H1 (cell line): Measurements from ENCODE around the gene SPTBN4. TPM values are rescaled to one million over a fixed set of nuclear protein-coding genes. Genes with fewer than 3 reads are reported as not detected.

Source experiments
- EGR1 ChIP-seq: IDR thresholded peaks from 2 replicates; pipeline ENCODE4 v1.6.1; 2011; ENCODE audit warnings: low read depth, low read length, borderline replicate concordance
- MAX ChIP-seq: IDR thresholded peaks from 2 replicates; pipeline ENCODE4 v1.6.1; 2012; ENCODE audit warnings: inconsistent platforms
- SIRT6 ChIP-seq: IDR thresholded peaks from one replicate; pipeline ENCODE4 v1.7.1; 2012; ENCODE audit warnings: low read length, inconsistent platforms
- TCF12 ChIP-seq: IDR thresholded peaks from 2 replicates; pipeline ENCODE4 v1.6.1; 2011; ENCODE audit warnings: low read depth, mild to moderate bottlenecking, low read length
- polyA plus RNA-seq, 7 experiments: library from polyadenylated mRNA; depleted of rRNA in 3 of 7; stranded (reverse) in 5 of 7; unstranded in 2 of 7; fragments of >200 nt in 5 of 7; fragments of 200-250 nt in 2 of 7; gene quantifications; 1 replicate in 5 of 7; 2 replicates in 1 of 7; 4 replicates in 1 of 7; pipeline versions ENCODE4 v1.2.1 to v1.2.3, GENCODE V29; 2011 to 2013; ENCODE audit warnings: missing spikeins in 2 of 7, mixed read lengths in 2 of 7
- total RNA-seq: library from RNA; stranded (reverse); fragmentation: NEBNext Ultra II Directional; extraction: Animal tissue kit (Norgen Biotek cat#: 25700); gene quantifications from 2 replicates; pipeline ENCODE4 v1.2.1, GENCODE V29; 2021

The SPTBN4 gene
- total and polyA plus RNA-seq, 2 of the 8 experiments (the other 6 are each of a cell fraction or from before 2014, with no cell fraction given), result 1.9 to 3.0 TPM

GRCh38 chr19:40508739-40509260, 42.0 kb downstream of the SPTBN4 start (continued):
- TF ChIP-seq EGR1, result no peak
- no peak for TF ChIP-seq TCF12
- TF ChIP-seq SIRT6, result no peak
- no peak for TF ChIP-seq MAX
